Measurements from ENCODE around the gene CRYBG1. TPM values are rescaled to one million over a fixed set of nuclear protein-coding genes. Genes with fewer than 3 reads are reported as not detected.

Gene CRYBG1
- total RNA-seq, 1 experiment from 2014 or later, result 5.7 TPM

GRCh38 chr6:106373502-106374239, 13.2 kb downstream of the CRYBG1 start:
- Histone ChIP-seq H3K79me1 (ENCODE audit: insufficient read depth, low read depth, low read length, poor library complexity, severe bottlenecking) (no peaks in the 10 kb centered on the region), H3K79me2 (ENCODE audit: insufficient read depth, low read length) (no peaks in the 10 kb centered on the region), H4K5ac (ENCODE audit: insufficient read length, low read depth, low read length) (no peak overlapping the region), H2BK15ac (ENCODE audit: low read depth, low read length) (no peak overlapping the region), H3K27me3 (ENCODE audit: insufficient read depth, low read length) (no peaks in the 10 kb centered on the region), H3K4me2 (ENCODE audit: insufficient read depth, insufficient read length, low read length) (no peak overlapping the region), H4K91ac (ENCODE audit: insufficient read length, low read depth, low read length) (no peak overlapping the region), H3K4me1 (ENCODE audit: insufficient read depth, low read length) (peaks cover 2% of the 10 kb centered on the region; the same call in 1 of the 2 replicates), H3K23me2 (ENCODE audit: insufficient read length, low read depth, low read length, poor library complexity, severe bottlenecking) (no peaks in the 10 kb centered on the region), H2BK12ac (ENCODE audit: insufficient read length, low read depth, low read length) (no peak overlapping the region), H2BK5ac (ENCODE audit: insufficient read length, low read length) (no peak overlapping the region), H3K14ac (ENCODE audit: insufficient read depth, low read length) (no peak overlapping the region), H4K20me1 (ENCODE audit: control insufficient read depth, insufficient read depth, insufficient read length) (no peaks in the 10 kb centered on the region), H2AK5ac (ENCODE audit: insufficient read length, low read length) (no peak overlapping the region), H3K4ac (ENCODE audit: low read depth, low read length) (no peak overlapping the region), H3K9ac (ENCODE audit: extremely low read depth, insufficient read length, low read length) (no peak overlapping the region), H2AFZ (ENCODE audit: low read length) (no peak overlapping the region), H2BK120ac (ENCODE audit: low read depth, low read length, poor library complexity, severe bottlenecking) (no peak overlapping the region), H3K9me3 (ENCODE audit: control insufficient read depth, low read depth, low read length) (no peaks in the 10 kb centered on the region), H3K23ac (ENCODE audit: insufficient read length, low read depth, low read length) (no peak overlapping the region), H3K27ac (ENCODE audit: insufficient read length, low read depth, low read length) (no peak overlapping the region), H3K18ac (ENCODE audit: insufficient read length, low read depth, low read length) (no peak overlapping the region), H3K56ac (ENCODE audit: insufficient read length, low read depth, low read length) (no peak overlapping the region), H3T11ph (ENCODE audit: low read length) (no peak overlapping the region), H2BK20ac (ENCODE audit: low read depth, low read length, poor library complexity, severe bottlenecking) (no peak overlapping the region), H4K8ac (replicated peaks; ENCODE audit: insufficient read length, low read depth, low read length) (no peak overlapping the region)
- H3K4me1 Mint-ChIP-seq, result peaks cover 7% of the 10 kb centered on the region in 2 experiments
- H3K9me3 Mint-ChIP-seq, result no peaks in the 10 kb centered on the region
- WGBS (ENCODE audit: extremely low coverage, insufficient read length, low lambda C conversion rate), result no CpG with 5 or more reads among the region's 1 CpG
- TF ChIP-seq CTCF (conservative IDR thresholded peaks at IDR 0.05), result no peak
- no peak for DNase-seq
- no peaks in the 10 kb centered on the region for H3K27me3 Mint-ChIP-seq (ENCODE audit: low read depth)
- H3K4me3 Mint-ChIP-seq, result no peak overlapping the region
- no peaks in the 10 kb centered on the region for H3K36me3 Mint-ChIP-seq (ENCODE audit: insufficient read depth in 1 of 3, low read depth in 3 of 3)
- no peak overlapping the region for H3K27ac Mint-ChIP-seq
